Tibial nerve (tissue), 4 donors: ENCODE data around the gene GPHN.

ENCODE experiments used
- CTCF ChIP-seq, 5 experiments: fragments of 200-600 bp in 3 of 5; fragments of 450-650 bp in 2 of 5; sonication (generic) in 3 of 5; IDR thresholded peaks; one replicate each; pipeline ENCODE4 v1.5.1; 2016 to 2019; ENCODE audit warnings: antibody characterized with exemption in 5 of 5, mild to moderate bottlenecking in 3 of 5, moderate library complexity in 2 of 5
- EP300 ChIP-seq, 2 donors: sonication (generic); formaldehyde crosslinking; IDR thresholded peaks; one replicate each; pipeline ENCODE4 v1.6.1; 2017; ENCODE audit warnings: antibody characterized with exemption in 2 of 2, mild to moderate bottlenecking in 1 of 2

DNA sequence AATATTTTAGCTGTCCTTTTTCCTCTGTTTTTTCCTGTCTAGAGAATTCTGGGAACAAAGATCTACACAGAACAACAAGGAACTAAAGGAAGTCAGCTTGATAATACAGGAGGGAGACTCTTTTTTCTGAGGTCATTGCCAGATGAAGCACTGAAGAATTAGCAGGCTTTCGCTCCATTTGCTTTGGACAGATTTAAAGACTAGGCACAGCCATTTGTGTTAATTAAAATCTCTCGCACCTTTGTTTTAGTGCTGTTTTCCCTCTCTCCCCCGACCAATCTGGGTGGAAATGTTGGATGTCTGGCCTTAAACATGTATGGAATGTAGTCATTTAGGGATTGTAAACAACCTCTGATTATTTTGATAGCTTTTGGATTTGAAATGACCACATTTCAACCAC lies 9.6 kb upstream of the GPHN start:
- no peak for TF ChIP-seq EP300 (IDR thresholded peaks at IDR 0.05)
- no peak for TF ChIP-seq CTCF (IDR thresholded peaks at IDR 0.05)
